SU-DHL-6 (cell line): ENCODE data around the gene PRADC1.

Source experiments
- H2AFZ ChIP-seq: fragments of 200-600 bp; sonication (generic); 2 replicates; pipeline ENCODE4 v1.6.1; 2014; ENCODE audit warnings: low read depth, mild to moderate bottlenecking, moderate library complexity, mixed read lengths, antibody characterized with exemption, low read length; ENCODE audit not compliant: severe bottlenecking
- H3F3A ChIP-seq: fragments of 200-600 bp; shearing (Covaris generic); 2 replicates; pipeline ENCODE4 v1.6.0; 2016; ENCODE audit warnings: antibody characterized with exemption, mild to moderate bottlenecking; ENCODE audit not compliant: insufficient read depth
- H3K27ac ChIP-seq: fragments of 200-600 bp; sonication (generic); 2 replicates; pipeline ENCODE4 v1.5.1; 2016; ENCODE audit warnings: low read depth, mild to moderate bottlenecking, low read length, moderate library complexity, mixed read lengths
- H3K27me3 ChIP-seq: fragments of 200-600 bp; sonication (generic), shearing (Covaris generic); 2 replicates; pipeline ENCODE4 v1.6.0; 2014; ENCODE audit warnings: mild to moderate bottlenecking, low read length
- H3K36me3 ChIP-seq: fragments of 200-600 bp; sonication (generic); 2 replicates; pipeline ENCODE4 v1.6.1; 2014; ENCODE audit warnings: mild to moderate bottlenecking, low read length, mixed read lengths
- H3K4me2 ChIP-seq: fragments of 300-600, 200-600 bp; shearing (Covaris generic), sonication (generic); 2 replicates; pipeline ENCODE4 v1.6.0; 2014; ENCODE audit warnings: low read length, low read depth, mild to moderate bottlenecking; ENCODE audit not compliant: poor library complexity, severe bottlenecking
- H3K4me3 ChIP-seq: fragments of 200-600 bp; sonication (generic); 2 replicates; pipeline ENCODE4 v1.5.1; 2014; ENCODE audit warnings: antibody characterized with exemption, low read length, mild to moderate bottlenecking, mixed read lengths; ENCODE audit not compliant: insufficient read depth, poor library complexity, severe bottlenecking
- H3K79me2 ChIP-seq: fragments of 200-600 bp; sonication (generic); 2 replicates; pipeline ENCODE4 v1.6.1; 2014; ENCODE audit warnings: mild to moderate bottlenecking, low read length, moderate library complexity; ENCODE audit not compliant: insufficient read depth
- H3K9ac ChIP-seq: fragments of 200-600 bp; sonication (generic); 2 replicates; pipeline ENCODE4 v1.7.0; 2014; ENCODE audit warnings: mild to moderate bottlenecking, low read length
- H3K9me2 ChIP-seq: fragments of 200-600 bp; sonication (generic); replicated peaks from 2 replicates; pipeline ENCODE4 v1.6.1; 2014; ENCODE audit warnings: low read length; ENCODE audit not compliant: insufficient read depth
- H3K9me3 ChIP-seq: fragments of 200-600 bp; sonication (generic); 2 replicates; pipeline ENCODE4 v1.6.1; 2014; ENCODE audit warnings: low read length, mixed read lengths; ENCODE audit not compliant: insufficient read depth
- H4K20me1 ChIP-seq: fragments of 200-600 bp; sonication (generic); 2 replicates; pipeline ENCODE4 v1.6.1; 2014; ENCODE audit warnings: low read depth, mild to moderate bottlenecking, antibody characterized with exemption, low read length, moderate library complexity, mixed read lengths
- CTCF ChIP-seq: fragments of 200-600 bp; sonication (generic); IDR thresholded peaks from one replicate; pipeline ENCODE4 v1.5.1; 2017; ENCODE audit warnings: antibody characterized with exemption, mild to moderate bottlenecking, low read length, moderate library complexity; ENCODE audit not compliant: insufficient read depth, poor library complexity, severe bottlenecking
- EZH2phosphoT487 ChIP-seq: fragments of 200-600 bp; sonication (generic), shearing (Covaris generic); conservative IDR thresholded peaks from 2 replicates; pipeline ENCODE4 v1.6.1; 2018; ENCODE audit warnings: mild to moderate bottlenecking, antibody characterized with exemption, low read length, moderate library complexity, mixed read lengths

Gene PRADC1

GRCh38 chr2:73252238-73253027 is 19.4 kb upstream of the PRADC1 start:
- no peak overlapping the region for H3K9ac ChIP-seq
- H2AFZ ChIP-seq, result no peak overlapping the region
- H3K4me3 ChIP-seq, result no peak overlapping the region
- no peak overlapping the region for H3K4me2 ChIP-seq
- H3K9me3 ChIP-seq, result no peaks in the 10 kb centered on the region
- H3K27me3 ChIP-seq, result no peaks in the 10 kb centered on the region
- peaks cover 16% of the 10 kb centered on the region; the same call in 1 of the 2 replicates for H3K36me3 ChIP-seq
- H3K27ac ChIP-seq, result no peak overlapping the region
- H3F3A ChIP-seq, result peaks cover 20% of the 10 kb centered on the region
- no peaks in the 10 kb centered on the region for H3K9me2 ChIP-seq
- no peak for TF ChIP-seq CTCF
- no peak for TF ChIP-seq EZH2phosphoT487
- peaks cover 3% of the 10 kb centered on the region; the same call in 1 of the 2 replicates for H3K79me2 ChIP-seq
- H4K20me1 ChIP-seq, result no peaks in the 10 kb centered on the region; the same call in 1 of the 2 replicates

- Histone ChIP-seq H3K4me2 (no peak overlapping the region), H3F3A (peaks cover 20% of the 10 kb centered on the region), H3K36me3 (peaks cover 29% of the 10 kb centered on the region), H2AFZ (no peak overlapping the region), H3K4me3 (no peak overlapping the region), H3K9me3 (no peaks in the 10 kb centered on the region), H3K79me2 (peaks cover 13% of the 10 kb centered on the region; the same call in 1 of the 2 replicates), H3K9me2 (no peaks in the 10 kb centered on the region), H3K27me3 (no peaks in the 10 kb centered on the region), H3K27ac (no peak overlapping the region), H3K9ac (no peak overlapping the region), H4K20me1 (no peaks in the 10 kb centered on the region; the same call in 1 of the 2 replicates)
- TF ChIP-seq EZH2phosphoT487 (no peak), CTCF (no peak)
These were observed 18.1 kb upstream of the PRADC1 start for GRCh38 chr2:73250872-73251846.

- H3K36me3 ChIP-seq, result peaks cover 39% of the 10 kb centered on the region
- H3K27me3 ChIP-seq, result no peaks in the 10 kb centered on the region
- no peak overlapping the region for H2AFZ ChIP-seq
- TF ChIP-seq EZH2phosphoT487 (no peak), CTCF (no peak)
- no peak overlapping the region for H3K9ac ChIP-seq
- H3K4me3 ChIP-seq, result no peak overlapping the region
- no peak overlapping the region for H3K4me2 ChIP-seq
- H4K20me1 ChIP-seq, result no peaks in the 10 kb centered on the region; the same call in 1 of the 2 replicates
- no peak overlapping the region for H3K27ac ChIP-seq
- H3K9me3 ChIP-seq, result no peaks in the 10 kb centered on the region
- H3K79me2 ChIP-seq, result peaks cover 13% of the 10 kb centered on the region; the same call in 1 of the 2 replicates
- peaks cover 20% of the 10 kb centered on the region for H3F3A ChIP-seq
- H3K9me2 ChIP-seq, result no peaks in the 10 kb centered on the region
These were observed 16.6 kb upstream of the PRADC1 start for GRCh38 chr2:73249636-73250035.
